Suppressor macrophage treated with lipopolysaccharide for 4 hours (primary cell): Measurements from ENCODE around the gene GALNT2.

ENCODE experiments used
- DNase-seq: peaks from one replicate; pipeline ENCODE4 v3.0.0-alpha.2; 2020

Gene GALNT2

GRCh38 chr1:230268371-230269170 is 201.5 kb downstream of the GALNT2 start:
- DNase-seq, result peak; percentile 68

GRCh38 chr1:230270185-230270558 is 203.1 kb downstream of the GALNT2 start:
- no peak for DNase-seq

- no peak for DNase-seq
Measured at GRCh38 chr1:230270559-230271281, 203.7 kb downstream of the GALNT2 start.

GRCh38 chr1:230271300-230272035 is 204.4 kb downstream of the GALNT2 start:
- DNase-seq, result no peak

- no peak for DNase-seq
Measured at GRCh38 chr1:230272557-230272956, 205.5 kb downstream of the GALNT2 start.

- DNase-seq, result no peak
Measured at GRCh38 chr1:230273141-230273710, 206.2 kb downstream of the GALNT2 start.

GRCh38 chr1:230274254-230274653 is 207.2 kb downstream of the GALNT2 start:
- no peak for DNase-seq

- DNase-seq, result no peak
Measured at GRCh38 chr1:230276401-230276800, 209.4 kb downstream of the GALNT2 start.

- no peak for DNase-seq
Measured at GRCh38 chr1:230277201-230278025, 210.4 kb downstream of the GALNT2 start.

GRCh38 chr1:230278376-230278775 is 211.3 kb downstream of the GALNT2 start:
- no peak for DNase-seq

- no peak for DNase-seq
Measured at GRCh38 chr1:230278871-230279582, 212.0 kb downstream of the GALNT2 start.

- no peak for DNase-seq
Measured at GRCh38 chr1:230279583-230279945, 212.5 kb downstream of the GALNT2 start.

- no peak for DNase-seq
Measured at GRCh38 chr1:230280054-230280795, 213.2 kb downstream of the GALNT2 start.

GRCh38 chr1:230280906-230281413 is 213.9 kb downstream of the GALNT2 start:
- DNase-seq, result no peak

GRCh38 chr1:230281556-230281955 is 214.5 kb downstream of the GALNT2 start:
- DNase-seq, result no peak

GRCh38 chr1:230282157-230282556 is 215.1 kb downstream of the GALNT2 start:
- no peak for DNase-seq

- DNase-seq, result no peak
Measured at GRCh38 chr1:230283678-230284077, 216.6 kb downstream of the GALNT2 start.

- no peak for DNase-seq
Measured at GRCh38 chr1:230284891-230285290, 217.9 kb downstream of the GALNT2 start.

- DNase-seq, result no peak
Measured at GRCh38 chr1:230285351-230285750, 218.3 kb downstream of the GALNT2 start.

GRCh38 chr1:230286166-230286889 is 219.3 kb downstream of the GALNT2 start:
- no peak for DNase-seq
